ENCODE measurements around the gene PPM1K.
"Not testable (repeated sequence)": the region's sequence is repeated elsewhere in the genome, so short reads cannot be mapped to it uniquely, and the experiment has no call there.

PPM1K gene

GRCh38 chr4:88315460-88316017 is 31.2 kb upstream of the PPM1K start:
- DNase-seq (ENCODE audit: low read depth) = no peak
- TF ChIP-seq CTCF (IDR thresholded peaks at IDR 0.05; ENCODE audit: low read depth, low read length, missing control alignments) = no peak
- in situ Hi-C loops (cut with HindIII; ENCODE audit: low sequenced_read_pairs) = no loop called here
- H3K4me3 ChIP-seq (ENCODE audit: low read depth, low read length) = no peak overlapping the region

- in situ Hi-C loops (cut with HindIII; ENCODE audit: low sequenced_read_pairs); H3K4me3 ChIP-seq (ENCODE audit: low read depth, low read length); DNase-seq (ENCODE audit: low read depth): not testable (repeated sequence)
Measured at GRCh38 chr4:88313088-88313624, 28.8 kb upstream of the PPM1K start.

- H3K4me3 ChIP-seq (ENCODE audit: low read depth, low read length) = no peak overlapping the region
- no peak for TF ChIP-seq CTCF (IDR thresholded peaks at IDR 0.05; ENCODE audit: low read depth, low read length, missing control alignments)
- in situ Hi-C loops (cut with HindIII; ENCODE audit: low sequenced_read_pairs) = no loop called here
- DNase-seq (ENCODE audit: low read depth) = no peak
Measured at GRCh38 chr4:88308587-88308986, 24.2 kb upstream of the PPM1K start.

GRCh38 chr4:88297725-88298454 is 13.5 kb upstream of the PPM1K start:
- in situ Hi-C loops (cut with HindIII; ENCODE audit: low sequenced_read_pairs) = no loop called here
- DNase-seq (ENCODE audit: low read depth) = no peak
- no peak overlapping the region for H3K4me3 ChIP-seq (ENCODE audit: low read depth, low read length)
- no peak for TF ChIP-seq CTCF (IDR thresholded peaks at IDR 0.05; ENCODE audit: low read depth, low read length, missing control alignments)

GRCh38 chr4:88297212-88297516 is 12.8 kb upstream of the PPM1K start:
- in situ Hi-C loops (cut with HindIII; ENCODE audit: low sequenced_read_pairs) = no loop called here
- DNase-seq (ENCODE audit: low read depth) = no peak
- no peak overlapping the region for H3K4me3 ChIP-seq (ENCODE audit: low read depth, low read length)
- TF ChIP-seq CTCF (IDR thresholded peaks at IDR 0.05; ENCODE audit: low read depth, low read length, missing control alignments) = no peak

GRCh38 chr4:88296413-88297211 is 12.3 kb upstream of the PPM1K start:
- TF ChIP-seq CTCF (IDR thresholded peaks at IDR 0.05; ENCODE audit: low read depth, low read length, missing control alignments) = no peak
- H3K4me3 ChIP-seq (ENCODE audit: low read depth, low read length) = no peak overlapping the region

GRCh38 chr4:88295656-88296055 is 11.3 kb upstream of the PPM1K start:
- TF ChIP-seq CTCF (IDR thresholded peaks at IDR 0.05; ENCODE audit: low read depth, low read length, missing control alignments) = no peak
- DNase-seq (ENCODE audit: low read depth) = no peak
- no peak overlapping the region for H3K4me3 ChIP-seq (ENCODE audit: low read depth, low read length)
- in situ Hi-C loops (cut with HindIII; ENCODE audit: low sequenced_read_pairs) = no loop called here

More at GRCh38 chr4:88296413-88297211, 12.3 kb upstream of the PPM1K start:
- in situ Hi-C loops (cut with HindIII; ENCODE audit: low sequenced_read_pairs) = no loop called here
- no peak for DNase-seq (ENCODE audit: low read depth)

Measured in astrocyte of the cerebellum (primary cell).